Esophagus squamous epithelium (tissue), 5 donors: ENCODE results near the gene TAB2. TPM values are rescaled to one million over a fixed set of nuclear protein-coding genes. Genes with fewer than 3 reads are reported as not detected.
"Not testable (repeated sequence)": the region's sequence is repeated elsewhere in the genome, so short reads cannot be mapped to it uniquely, and the experiment has no call there.

ENCODE experiments used
- DNase-seq: peaks from one replicate; lab custom pipeline; 2025; lab: John Stamatoyannopoulos, UW
- H3K27ac ChIP-seq, 4 donors: fragments of 200-600 bp; sonication (generic); one replicate each; pipeline ENCODE4 v1.5.1; 2016 to 2019; ENCODE audit warnings: mild to moderate bottlenecking in 1 of 4
- H3K27me3 ChIP-seq, 4 donors: fragments of 200-600 bp; sonication (generic); 1 replicate in 3 of 4; 2 replicates in 1 of 4; pipeline versions ENCODE4 v1.5.1 to v1.6.0; 2017 to 2021; ENCODE audit warnings: antibody characterized with exemption in 1 of 4
- H3K36me3 ChIP-seq, 3 donors: fragments of 200-600 bp; sonication (generic); one replicate each; pipeline ENCODE4 v1.5.1; 2016 to 2019
- H3K4me1 ChIP-seq, 3 donors: fragments of 200-600 bp; sonication (generic); one replicate each; pipeline ENCODE4 v1.5.1; 2017 to 2019
- H3K4me3 ChIP-seq, 4 donors: fragments of 200-600 bp; sonication (generic); 1 replicate in 3 of 4; 2 replicates in 1 of 4; pipeline ENCODE4 v1.5.1; 2016 to 2019; ENCODE audit warnings: mild to moderate bottlenecking in 2 of 4, moderate library complexity in 1 of 4
- H3K9me3 ChIP-seq, 3 donors: fragments of 200-600 bp; sonication (generic); one replicate each; pipeline ENCODE4 v1.5.1; 2016 to 2019
- CTCF ChIP-seq, 6 experiments: fragments of 450-650 bp in 4 of 6; fragments of 200-600 bp in 2 of 6; sonication (generic) in 2 of 6; IDR thresholded peaks; one replicate each; pipeline ENCODE4 v1.5.1; 2016 to 2019; ENCODE audit warnings: antibody characterized with exemption in 6 of 6, mild to moderate bottlenecking in 4 of 6, moderate library complexity in 4 of 6
- POLR2A ChIP-seq, 4 donors: fragments of 450-650 bp; IDR thresholded peaks; one replicate each; pipeline ENCODE4 v1.6.1; 2017; ENCODE audit warnings: antibody characterized with exemption in 4 of 4, mild to moderate bottlenecking in 4 of 4, moderate library complexity in 3 of 4
- WGBS, 2 donors: methylation state at CpG; one replicate each; pipeline ENCODE4 v1.1.5; 2018; 5-methylcytosine and 5-hydroxymethylcytosine counted together
- intact Hi-C: fragments of 100-400 bp; cut with DNase I; formaldehyde crosslinking; loops from one replicate; pipeline ENCODE4 v1.15.0; 2022
- small RNA-seq, 4 donors: library from RNA; depleted of rRNA; stranded (forward); fragments of <200 nt; gene quantifications; one replicate each; pipeline ENCODE3, GENCODE V24; 2016
- total RNA-seq, 4 donors: library from RNA; depleted of rRNA; stranded (reverse); fragments of >200 nt; gene quantifications; one replicate each; pipeline ENCODE4 v1.1.0, GENCODE V29; 2016
- donor health status: DM: yes; HTN: yes; CAD: no.

The TAB2 gene
- total RNA-seq, 4 donors from 2014 or later: 27.6 to 47.1 (median 31.0) TPM

- 79 to 82% methylated on average over 7 of the region's 7 CpGs for WGBS, 2 donors
- no peaks in the 10 kb centered on the region for H3K36me3 ChIP-seq
- no peaks in the 10 kb centered on the region for H3K9me3 ChIP-seq
- H3K4me1 ChIP-seq: peaks cover 20 to 24% (median 20%) of the 10 kb centered on the region in 3 donors
- no peak overlapping the region for H3K4me3 ChIP-seq
- no peak overlapping the region for H3K27ac ChIP-seq
- H3K27me3 ChIP-seq: peaks cover 0 to 44% (median 0%) of the 10 kb centered on the region in 4 donors
- intact Hi-C loops: no loop called here
- TF ChIP-seq CTCF (IDR thresholded peaks at IDR 0.05) (no peak), POLR2A (IDR thresholded peaks at IDR 0.05) (no peak)
- no peak for DNase-seq
These were observed 140.7 kb downstream of the TAB2 start for GRCh38 chr6:149458196-149458595.

GRCh38 chr6:149458806-149459205 is 141.3 kb downstream of the TAB2 start:
- H3K4me1 ChIP-seq: peaks cover 14 to 18% (median 15%) of the 10 kb centered on the region in 3 donors
- H3K27ac ChIP-seq: no peak overlapping the region
- intact Hi-C loops: no loop called here
- no peak for DNase-seq
- no peaks in the 10 kb centered on the region for H3K9me3 ChIP-seq
- WGBS, 2 donors: 50 to 67% methylated on average over 1 of the region's 1 CpG
- H3K36me3 ChIP-seq: no peaks in the 10 kb centered on the region
- TF ChIP-seq CTCF (IDR thresholded peaks at IDR 0.05) (no peak), POLR2A (IDR thresholded peaks at IDR 0.05) (no peak)
- H3K27me3 ChIP-seq: peaks cover 0 to 47% (median 0%) of the 10 kb centered on the region in 4 donors
- no peak overlapping the region for H3K4me3 ChIP-seq

DNA sequence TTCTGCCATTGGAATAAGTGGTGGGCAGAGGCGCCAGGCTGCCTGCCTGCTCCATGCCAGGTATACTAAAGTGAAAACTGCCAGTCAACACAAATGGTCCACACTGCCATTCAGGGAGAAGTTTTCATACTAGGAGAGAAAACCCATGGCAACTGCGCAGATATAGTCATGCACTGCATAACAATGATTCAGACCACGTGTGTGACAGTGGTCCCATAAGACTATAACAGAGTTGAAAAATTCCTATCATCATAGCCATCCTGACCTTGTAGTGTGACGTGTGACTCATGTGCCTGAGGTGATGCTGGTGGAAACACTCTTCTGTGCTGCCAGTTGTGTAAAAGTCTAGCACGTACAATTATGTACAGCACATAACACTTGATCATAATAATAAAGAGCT is 142.2 kb downstream of the TAB2 start:
- WGBS, 2 donors: 53 to 74% methylated on average over 4 to 5 of the region's 5 CpGs
- no peaks in the 10 kb centered on the region for H3K36me3 ChIP-seq
- peaks cover 5 to 13% (median 8%) of the 10 kb centered on the region in 3 donors for H3K4me1 ChIP-seq
- no peak overlapping the region for H3K4me3 ChIP-seq
- TF ChIP-seq CTCF (IDR thresholded peaks at IDR 0.05) (no peak), POLR2A (IDR thresholded peaks at IDR 0.05) (no peak)
- H3K27ac ChIP-seq: no peak overlapping the region
- intact Hi-C loops: no loop called here
- peaks cover 0 to 56% (median 0%) of the 10 kb centered on the region in 4 donors for H3K27me3 ChIP-seq
- H3K9me3 ChIP-seq: no peaks in the 10 kb centered on the region
- no peak for DNase-seq

DNA sequence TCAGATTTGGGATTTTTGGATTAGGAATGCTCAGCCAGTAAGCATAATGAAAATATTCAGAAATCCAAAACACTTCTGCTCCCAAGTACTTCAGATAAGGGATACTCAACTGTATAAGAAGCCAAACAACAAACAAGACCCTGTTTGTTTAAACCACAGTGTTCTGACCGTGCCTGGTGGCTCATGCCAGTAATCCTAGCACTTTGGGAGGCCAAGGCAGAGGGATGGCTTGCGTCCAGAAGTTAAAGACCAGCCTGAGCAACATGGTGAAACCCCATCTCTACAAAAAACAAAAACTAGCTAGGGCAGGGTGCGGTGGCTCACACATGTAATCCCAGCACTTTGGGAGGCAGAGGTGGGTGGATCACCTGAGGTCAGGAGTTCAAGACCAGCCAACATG is 142.7 kb downstream of the TAB2 start:
- H3K4me3 ChIP-seq, H3K4me1 ChIP-seq, DNase-seq, H3K9me3 ChIP-seq, intact Hi-C loops, H3K36me3 ChIP-seq, H3K27ac ChIP-seq: not testable (repeated sequence)
- 72 to 74% methylated on average over 3 of the region's 3 CpGs for WGBS, 2 donors
- peaks cover 0 to 60% (median 0%) of the 10 kb centered on the region in 4 donors for H3K27me3 ChIP-seq

Small RNAs within 50 kb of the gene (small RNA-seq; reads per million reads assigned to genes)
- 0 reads per million in 4 donors for gene RN7SL234P

Other genes starting within 250 kb of the TAB2 start
- gene SUMO4, start 82.5 kb downstream of the TAB2 start, total RNA-seq: 1 to 10 TPM in 2 of 4 donors, not detected in 2; 2.3 to 3.2 TPM
- 1 to 10 TPM in 1 of 4 donors, under 1 TPM in 3; 0.04 to 4.3 (median 0.87) TPM for gene ZC3H12D, start 167.3 kb downstream of the TAB2 start, total RNA-seq
- 10 to 100 TPM in 3 of 4 donors, 1 to 10 TPM in 1; 9.4 to 25.2 (median 16.2) TPM for gene PPIL4, start 228.3 kb downstream of the TAB2 start, total RNA-seq
- 10 to 100 TPM; 16.8 to 43.5 (median 28.2) TPM for gene GINM1, start 248.7 kb downstream of the TAB2 start, total RNA-seq